Right cardiac atrium (tissue), 5 donors: ENCODE data around the gene HOXA2. TPM values are rescaled to one million over a fixed set of nuclear protein-coding genes. Genes with fewer than 3 reads are reported as not detected.
A peak's percentile ranks its signal among the peaks of the same experiment; 100 is the strongest.

Experiments
- ATAC-seq, 2 donors: fragments of 200-7000 bp; cut with Tn5 transposase; one replicate each; pipeline versions ENCODE4 v1.8.0 to v1.9.1; 2020; ENCODE audit warnings: moderate library complexity in 2 of 2, mild to moderate bottlenecking in 1 of 2
- DNase-seq, 3 donors: peaks; one replicate each; pipeline ENCODE4 v3.0.0-alpha.2; 2020
- H3K27ac ChIP-seq: one replicate; pipeline ENCODE4 v1.5.1; 2013; ENCODE audit warnings: mild to moderate bottlenecking, low read length, control low read depth, moderate library complexity
- H3K27me3 ChIP-seq: one replicate; pipeline ENCODE4 v1.6.1; 2013; ENCODE audit not compliant: control insufficient read depth, insufficient read depth
- H3K4me1 ChIP-seq: one replicate; pipeline ENCODE4 v1.6.1; 2013; ENCODE audit warnings: low read length; ENCODE audit not compliant: control insufficient read depth, insufficient read depth
- H3K4me3 ChIP-seq: one replicate; pipeline ENCODE4 v1.5.1; 2013; ENCODE audit warnings: low read length, control low read depth
- H3K9me3 ChIP-seq: one replicate; pipeline ENCODE4 v1.6.1; 2013; ENCODE audit warnings: low read length; ENCODE audit not compliant: control insufficient read depth
- WGBS: extraction: QIAGEN DNeasy Blood & Tissue Kit; methylation state at CpG from one replicate; pipeline ENCODE4 v1.1.7; 2013; 5-methylcytosine and 5-hydroxymethylcytosine counted together
- intact Hi-C, 4 donors: fragments of 100-400 bp; cut with DNase I; formaldehyde crosslinking; loops; one replicate each; pipeline versions ENCODE4 v1.11.0 to v1.14.0; 2022 to 2023
- polyA plus RNA-seq: library from polyadenylated mRNA; stranded (reverse); fragments of 200-250 nt; gene quantifications from one replicate; pipeline ENCODE4 v1.2.3, GENCODE V29; 2013
- total RNA-seq, 4 donors: library from RNA; stranded (reverse); fragmentation: NEBNext Ultra II Directional; extraction: Animal tissue kit (Norgen Biotek cat#: 25700); gene quantifications; one replicate each; pipeline ENCODE4 v1.2.1, GENCODE V29; 2021
- donor health status: healthy with polysubstance abuse.
- donor health status: DM: no; HTN: yes; CAD: no.
- donor health status: DM: no; HTN: no; CAD: no.
- donor health status: DM: no; HTN: yes; CAD: no; lungs with severe emphysema.
- donor health status: DM: yes; HTN: yes; CAD: no.

The HOXA2 gene
- total and polyA plus RNA-seq, 5 donors: 0.12 to 0.60 (median 0.36) TPM; not detected in 1

GRCh38 chr7:27130540-27131389, 28.3 kb upstream of the HOXA2 start, which contains the start of gene HOXA4:
TSS of gene HOXA4 (minus strand) at chr7:27130757. CDS start at chr7:27130733, 24 bp downstream.
- H3K27me3 ChIP-seq: no peaks in the 10 kb centered on the region

DNA sequence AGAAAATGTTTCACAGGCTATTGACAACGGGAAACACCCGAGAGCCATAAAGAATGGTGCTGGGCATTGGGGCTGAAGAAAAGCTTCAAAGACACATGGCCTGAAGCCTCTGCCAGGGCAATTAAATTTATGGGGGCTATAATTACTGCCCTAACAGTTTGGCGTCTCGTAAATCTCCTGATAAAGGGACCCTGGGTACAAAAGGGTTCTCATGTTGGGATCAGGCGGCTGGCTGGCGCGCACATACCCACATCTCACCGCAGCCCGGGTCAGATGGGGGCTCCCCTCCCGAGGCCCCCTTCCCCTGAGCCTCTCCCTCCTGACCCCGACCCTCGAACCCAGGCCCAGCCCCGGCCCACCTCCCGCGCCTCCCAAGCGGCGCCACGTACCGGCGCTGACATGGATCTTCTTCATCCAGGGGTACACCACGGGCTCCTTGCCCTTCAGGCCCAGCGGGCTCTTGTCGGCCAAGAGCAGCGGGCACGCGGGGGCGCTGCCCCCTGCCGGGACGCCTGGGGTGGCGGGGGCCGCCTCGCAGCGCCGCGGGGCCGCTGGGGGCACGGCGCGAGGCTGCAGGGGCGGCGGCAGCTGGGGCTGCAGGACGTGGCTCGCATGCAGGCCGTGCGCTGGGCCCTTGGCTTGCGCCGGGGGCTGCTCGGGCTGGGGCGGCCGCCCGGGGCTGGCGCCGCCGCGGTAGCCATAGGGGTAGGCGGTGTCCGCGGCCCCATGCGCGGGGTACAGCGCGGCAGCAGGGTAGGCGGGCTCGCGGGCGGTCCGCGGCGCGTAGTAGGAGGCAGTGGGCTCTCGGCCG, 27.5 kb upstream of the HOXA2 start:
- H3K27me3 ChIP-seq: no peaks in the 10 kb centered on the region
- no peaks in the 10 kb centered on the region for H3K9me3 ChIP-seq
- DNase-seq: peak in 2 of 3 donors; percentile 71 to 74
- 7% methylated on average over 72 of the region's 72 CpGs for WGBS
- H3K27ac ChIP-seq: peak overlapping the region; percentile 58
- intact Hi-C loops: no loop called here
- ATAC-seq: peak; percentile 26 to 34
- no peaks in the 10 kb centered on the region for H3K4me1 ChIP-seq
- peak overlapping the region; percentile 61 for H3K4me3 ChIP-seq

More at GRCh38 chr7:27130540-27131389, 28.3 kb upstream of the HOXA2 start, which contains the start of gene HOXA4:
- Histone ChIP-seq H3K4me1 (no peaks in the 10 kb centered on the region), H3K27ac (peak within 1 kb of the TSS; percentile 69), H3K9me3 (no peaks in the 10 kb centered on the region), H3K4me3 (peak within 1 kb of the TSS; percentile 61)
- intact Hi-C loops: no loop called here
- DNase-seq (peak; percentile 79 to 94 (median 93)), ATAC-seq (peak; percentile 96 to 97)
- 4% methylated on average over 67 of the region's 67 CpGs for WGBS

GRCh38 chr7:27128776-27129728, 26.6 kb upstream of the HOXA2 start:
- Histone ChIP-seq H3K27ac (no peak overlapping the region), H3K4me3 (no peak overlapping the region), H3K9me3 (no peaks in the 10 kb centered on the region), H3K4me1 (no peaks in the 10 kb centered on the region), H3K27me3 (no peaks in the 10 kb centered on the region)
- intact Hi-C loops: no loop called here
- no peak for DNase-seq
- WGBS: 36% methylated on average over 28 of the region's 28 CpGs
- no peak for ATAC-seq

DNA sequence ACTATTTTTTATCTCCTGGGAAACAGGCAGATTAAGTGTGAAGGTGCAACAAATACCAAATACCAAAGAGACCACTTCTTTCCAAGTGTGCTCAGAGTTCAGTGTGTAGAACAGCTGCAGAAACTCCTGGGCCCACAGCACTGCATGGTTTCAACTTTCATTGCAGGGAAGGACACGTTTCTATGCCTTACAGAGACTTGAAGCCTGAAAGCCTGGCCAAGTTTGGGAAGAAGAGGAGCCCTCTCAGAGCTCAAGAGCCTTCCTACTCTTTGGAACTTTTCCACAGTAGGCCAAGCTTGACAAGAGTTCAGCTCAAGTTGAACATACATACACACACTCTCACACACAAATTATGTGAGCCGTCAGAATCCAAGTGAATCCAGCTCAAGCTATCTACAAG, 25.6 kb upstream of the HOXA2 start:
- DNase-seq (no peak), ATAC-seq (no peak)
- Histone ChIP-seq H3K4me3 (no peak overlapping the region), H3K4me1 (no peaks in the 10 kb centered on the region), H3K27ac (no peak overlapping the region), H3K9me3 (no peaks in the 10 kb centered on the region), H3K27me3 (no peaks in the 10 kb centered on the region)
- intact Hi-C loops: no loop called here
- 34% methylated on average over 2 of the region's 2 CpGs for WGBS

GRCh38 chr7:27126596-27127327, 24.3 kb upstream of the HOXA2 start:
- H3K4me3 ChIP-seq: no peak overlapping the region
- ATAC-seq: no peak
- H3K27me3 ChIP-seq: no peaks in the 10 kb centered on the region
- intact Hi-C loops: no loop called here
- H3K4me1 ChIP-seq: no peaks in the 10 kb centered on the region
- WGBS: 31% methylated on average over 3 of the region's 3 CpGs
- DNase-seq: no peak
- H3K27ac ChIP-seq: no peak overlapping the region
- H3K9me3 ChIP-seq: no peaks in the 10 kb centered on the region

GRCh38 chr7:27125986-27126394, 23.5 kb upstream of the HOXA2 start:
- intact Hi-C loops: no loop called here
- ATAC-seq: no peak
- no peaks in the 10 kb centered on the region for H3K27me3 ChIP-seq

GRCh38 chr7:27124902-27125689, 22.6 kb upstream of the HOXA2 start:
- H3K4me1 ChIP-seq: no peaks in the 10 kb centered on the region
- H3K27me3 ChIP-seq: no peaks in the 10 kb centered on the region
- peak in 1 of 2 donors; percentile 9 for ATAC-seq
- H3K27ac ChIP-seq: no peak overlapping the region
- 39% methylated on average over 8 of the region's 8 CpGs for WGBS
- H3K4me3 ChIP-seq: no peak overlapping the region
- no peak for DNase-seq
- intact Hi-C loops: no loop called here
- H3K9me3 ChIP-seq: no peaks in the 10 kb centered on the region

More at GRCh38 chr7:27125986-27126394, 23.5 kb upstream of the HOXA2 start:
- H3K4me3 ChIP-seq: no peak overlapping the region
- no peaks in the 10 kb centered on the region for H3K9me3 ChIP-seq
- DNase-seq: no peak
- 28% methylated on average over 5 of the region's 5 CpGs for WGBS
- no peak overlapping the region for H3K27ac ChIP-seq
- no peaks in the 10 kb centered on the region for H3K4me1 ChIP-seq

DNA sequence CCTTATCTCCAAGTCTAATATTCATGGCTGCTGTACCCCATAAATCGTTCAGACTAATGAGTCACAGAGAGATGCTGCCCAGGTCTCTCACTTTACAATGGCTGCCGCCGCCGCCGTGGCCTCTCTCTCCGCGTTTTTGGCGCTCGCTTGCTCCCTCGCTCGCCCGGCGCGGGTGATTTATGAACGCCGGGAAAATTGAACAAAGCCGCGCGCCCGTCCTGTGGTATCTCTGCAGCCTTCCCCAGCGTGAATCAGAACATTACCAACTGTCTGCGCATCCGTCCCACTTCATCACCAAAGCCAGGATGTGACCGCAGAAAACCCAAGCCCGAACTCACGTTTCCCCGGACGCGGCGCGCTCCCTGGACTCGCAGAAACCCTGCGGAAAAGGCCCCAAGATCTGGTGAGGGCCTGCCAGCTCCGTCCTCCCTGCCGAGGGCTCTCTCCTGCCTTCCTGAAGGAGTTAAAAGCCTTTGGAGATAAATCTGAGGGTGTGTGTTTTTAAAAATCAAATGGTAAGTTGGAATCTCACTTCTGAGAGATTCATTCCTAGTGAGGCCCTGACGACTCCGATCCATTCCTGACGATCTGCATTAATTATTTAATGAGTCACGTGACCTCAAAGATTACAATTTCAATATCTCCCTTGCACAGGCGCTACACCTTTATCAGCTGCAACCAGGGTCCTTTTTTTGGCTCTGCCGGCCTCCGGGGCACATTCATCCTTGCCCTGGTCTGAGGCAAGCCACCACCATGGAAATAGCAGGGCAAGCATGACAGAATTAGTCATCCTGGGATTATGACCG, 21.8 kb upstream of the HOXA2 start:
- Histone ChIP-seq H3K9me3 (no peaks in the 10 kb centered on the region), H3K4me1 (no peaks in the 10 kb centered on the region), H3K4me3 (no peak overlapping the region), H3K27me3 (no peaks in the 10 kb centered on the region), H3K27ac (no peak overlapping the region)
- WGBS: 35% methylated on average over 43 of the region's 43 CpGs
- intact Hi-C loops: no loop called here
- ATAC-seq: no peak
- no peak for DNase-seq

DNA sequence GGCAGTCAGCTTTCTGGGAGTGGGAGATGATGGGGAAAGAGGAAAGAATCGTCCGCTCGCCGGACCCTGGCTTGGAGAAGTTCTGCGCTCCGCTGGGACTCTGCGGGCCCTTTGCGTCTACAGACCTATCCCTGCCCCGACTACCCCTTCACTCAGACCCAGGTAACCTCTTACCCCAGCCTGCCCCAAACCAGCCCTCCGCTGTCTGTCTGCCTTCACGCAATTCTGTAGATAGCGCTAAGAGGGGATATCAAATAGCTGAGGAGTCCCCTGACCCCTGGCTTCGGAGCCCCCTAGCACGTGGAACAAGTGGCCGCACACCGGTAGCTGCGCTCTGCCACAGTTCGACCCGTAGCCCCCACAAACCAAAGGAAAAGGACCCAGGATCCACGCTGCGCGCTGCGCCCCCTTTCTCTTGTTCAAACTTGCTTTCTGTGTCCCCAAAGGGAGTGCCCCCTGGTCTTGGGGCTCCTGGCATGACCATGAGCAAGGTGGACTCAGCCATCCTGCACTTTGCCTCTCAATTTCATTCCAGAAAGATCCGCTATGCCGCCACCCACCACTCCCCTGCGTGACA, 21.1 kb upstream of the HOXA2 start:
- no peaks in the 10 kb centered on the region for H3K9me3 ChIP-seq
- WGBS: 46% methylated on average over 26 of the region's 26 CpGs
- H3K4me3 ChIP-seq: no peak overlapping the region
- intact Hi-C loops: no loop called here
- DNase-seq: no peak
- H3K27ac ChIP-seq: no peak overlapping the region
- ATAC-seq: no peak
- no peaks in the 10 kb centered on the region for H3K27me3 ChIP-seq
- H3K4me1 ChIP-seq: no peaks in the 10 kb centered on the region
